Measurements from ENCODE around the gene ZNF689. TPM values are rescaled to one million over a fixed set of nuclear protein-coding genes. Genes with fewer than 3 reads are reported as not detected.

The ZNF689 gene
- total and polyA plus RNA-seq, 2 of the 13 experiments (the other 11 are each of a cell fraction or from before 2014, with no cell fraction given) = 9.7 to 19.5 TPM

DNA sequence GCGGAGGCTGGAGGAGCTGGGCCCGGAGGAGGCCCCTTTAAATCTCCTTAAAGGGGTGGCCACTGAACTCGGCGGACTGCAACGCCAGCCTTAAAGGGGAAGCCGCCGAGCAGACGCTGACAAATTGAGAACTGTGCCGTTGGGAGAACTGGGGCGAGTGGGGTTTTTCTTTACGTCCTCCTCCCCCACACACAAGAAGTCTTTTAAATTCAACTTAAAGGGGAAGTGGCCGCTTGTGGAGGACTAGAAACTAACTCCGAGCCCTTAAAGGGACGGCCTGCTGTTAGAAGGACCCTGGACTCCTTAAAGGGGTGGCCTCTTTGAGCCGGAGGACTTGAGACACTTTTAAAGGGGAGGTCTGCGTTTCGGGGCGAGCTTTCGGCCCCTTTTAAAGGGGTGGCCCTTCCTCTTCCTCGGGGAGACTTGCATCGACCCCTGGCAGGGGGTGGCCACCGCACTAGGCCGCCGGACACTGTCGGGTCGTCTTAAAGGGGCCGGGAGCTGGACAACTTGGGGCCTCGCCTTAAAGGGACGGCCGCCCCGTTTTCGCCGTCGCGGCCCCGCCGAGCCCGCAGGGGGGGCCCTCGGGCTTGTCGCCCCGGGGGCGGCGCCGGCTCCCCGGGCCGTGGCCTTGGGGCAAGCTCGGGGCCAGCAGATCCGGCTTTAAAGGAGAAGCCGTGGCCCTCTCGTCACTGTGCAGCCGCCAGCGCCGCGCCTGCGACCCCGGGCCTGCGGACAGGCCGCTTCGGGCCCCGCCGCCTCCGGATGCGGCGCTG is 48.7 kb upstream of the ZNF689 start (continued):
- TF ChIP-seq, protein P1, sequence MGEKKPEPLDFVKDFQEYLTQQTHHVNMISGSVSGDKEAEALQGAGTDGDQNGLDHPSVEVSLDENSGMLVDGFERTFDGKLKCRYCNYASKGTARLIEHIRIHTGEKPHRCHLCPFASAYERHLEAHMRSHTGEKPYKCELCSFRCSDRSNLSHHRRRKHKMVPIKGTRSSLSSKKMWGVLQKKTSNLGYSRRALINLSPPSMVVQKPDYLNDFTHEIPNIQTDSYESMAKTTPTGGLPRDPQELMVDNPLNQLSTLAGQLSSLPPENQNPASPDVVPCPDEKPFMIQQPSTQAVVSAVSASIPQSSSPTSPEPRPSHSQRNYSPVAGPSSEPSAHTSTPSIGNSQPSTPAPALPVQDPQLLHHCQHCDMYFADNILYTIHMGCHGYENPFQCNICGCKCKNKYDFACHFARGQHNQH (CRISPR knock-in tag; IDR thresholded peaks at IDR 0.05) = 0 out of 2 replicates have a peak, but pooled peaks have one; percentile 43
- TF ChIP-seq, protein P2, sequence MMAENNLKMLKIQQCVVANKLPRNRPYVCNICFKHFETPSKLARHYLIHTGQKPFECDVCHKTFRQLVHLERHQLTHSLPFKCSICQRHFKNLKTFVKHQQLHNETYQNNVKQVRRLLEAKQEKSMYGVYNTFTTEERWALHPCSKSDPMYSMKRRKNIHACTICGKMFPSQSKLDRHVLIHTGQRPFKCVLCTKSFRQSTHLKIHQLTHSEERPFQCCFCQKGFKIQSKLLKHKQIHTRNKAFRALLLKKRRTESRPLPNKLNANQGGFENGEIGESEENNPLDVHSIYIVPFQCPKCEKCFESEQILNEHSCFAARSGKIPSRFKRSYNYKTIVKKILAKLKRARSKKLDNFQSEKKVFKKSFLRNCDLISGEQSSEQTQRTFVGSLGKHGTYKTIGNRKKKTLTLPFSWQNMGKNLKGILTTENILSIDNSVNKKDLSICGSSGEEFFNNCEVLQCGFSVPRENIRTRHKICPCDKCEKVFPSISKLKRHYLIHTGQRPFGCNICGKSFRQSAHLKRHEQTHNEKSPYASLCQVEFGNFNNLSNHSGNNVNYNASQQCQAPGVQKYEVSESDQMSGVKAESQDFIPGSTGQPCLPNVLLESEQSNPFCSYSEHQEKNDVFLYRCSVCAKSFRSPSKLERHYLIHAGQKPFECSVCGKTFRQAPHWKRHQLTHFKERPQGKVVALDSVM (CRISPR knock-in tag; IDR thresholded peaks at IDR 0.05) = peak; percentile 71; the same call in 1 of the 2 replicates
- TF ChIP-seq HOXD1 (CRISPR knock-in tag; IDR thresholded peaks at IDR 0.05) = peak; percentile 18; the same call in 1 of the 2 replicates
- TF ChIP-seq RBM22 (optimal IDR thresholded peaks at IDR 0.05; ENCODE audit: low read length) = peak; percentile 4
- TF ChIP-seq ZBTB7B (CRISPR knock-in tag; IDR thresholded peaks at IDR 0.05) = peak; percentile 32; the same call in 1 of the 2 replicates
- no peak for TF ChIP-seq IKZF1 (IDR thresholded peaks at IDR 0.05)
- TF ChIP-seq, protein P3, sequence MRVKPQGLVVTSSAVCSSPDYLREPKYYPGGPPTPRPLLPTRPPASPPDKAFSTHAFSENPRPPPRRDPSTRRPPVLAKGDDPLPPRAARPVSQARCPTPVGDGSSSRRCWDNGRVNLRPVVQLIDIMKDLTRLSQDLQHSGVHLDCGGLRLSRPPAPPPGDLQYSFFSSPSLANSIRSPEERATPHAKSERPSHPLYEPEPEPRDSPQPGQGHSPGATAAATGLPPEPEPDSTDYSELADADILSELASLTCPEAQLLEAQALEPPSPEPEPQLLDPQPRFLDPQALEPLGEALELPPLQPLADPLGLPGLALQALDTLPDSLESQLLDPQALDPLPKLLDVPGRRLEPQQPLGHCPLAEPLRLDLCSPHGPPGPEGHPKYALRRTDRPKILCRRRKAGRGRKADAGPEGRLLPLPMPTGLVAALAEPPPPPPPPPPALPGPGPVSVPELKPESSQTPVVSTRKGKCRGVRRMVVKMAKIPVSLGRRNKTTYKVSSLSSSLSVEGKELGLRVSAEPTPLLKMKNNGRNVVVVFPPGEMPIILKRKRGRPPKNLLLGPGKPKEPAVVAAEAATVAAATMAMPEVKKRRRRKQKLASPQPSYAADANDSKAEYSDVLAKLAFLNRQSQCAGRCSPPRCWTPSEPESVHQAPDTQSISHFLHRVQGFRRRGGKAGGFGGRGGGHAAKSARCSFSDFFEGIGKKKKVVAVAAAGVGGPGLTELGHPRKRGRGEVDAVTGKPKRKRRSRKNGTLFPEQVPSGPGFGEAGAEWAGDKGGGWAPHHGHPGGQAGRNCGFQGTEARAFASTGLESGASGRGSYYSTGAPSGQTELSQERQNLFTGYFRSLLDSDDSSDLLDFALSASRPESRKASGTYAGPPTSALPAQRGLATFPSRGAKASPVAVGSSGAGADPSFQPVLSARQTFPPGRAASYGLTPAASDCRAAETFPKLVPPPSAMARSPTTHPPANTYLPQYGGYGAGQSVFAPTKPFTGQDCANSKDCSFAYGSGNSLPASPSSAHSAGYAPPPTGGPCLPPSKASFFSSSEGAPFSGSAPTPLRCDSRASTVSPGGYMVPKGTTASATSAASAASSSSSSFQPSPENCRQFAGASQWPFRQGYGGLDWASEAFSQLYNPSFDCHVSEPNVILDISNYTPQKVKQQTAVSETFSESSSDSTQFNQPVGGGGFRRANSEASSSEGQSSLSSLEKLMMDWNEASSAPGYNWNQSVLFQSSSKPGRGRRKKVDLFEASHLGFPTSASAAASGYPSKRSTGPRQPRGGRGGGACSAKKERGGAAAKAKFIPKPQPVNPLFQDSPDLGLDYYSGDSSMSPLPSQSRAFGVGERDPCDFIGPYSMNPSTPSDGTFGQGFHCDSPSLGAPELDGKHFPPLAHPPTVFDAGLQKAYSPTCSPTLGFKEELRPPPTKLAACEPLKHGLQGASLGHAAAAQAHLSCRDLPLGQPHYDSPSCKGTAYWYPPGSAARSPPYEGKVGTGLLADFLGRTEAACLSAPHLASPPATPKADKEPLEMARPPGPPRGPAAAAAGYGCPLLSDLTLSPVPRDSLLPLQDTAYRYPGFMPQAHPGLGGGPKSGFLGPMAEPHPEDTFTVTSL (CRISPR knock-in tag; IDR thresholded peaks at IDR 0.05; ENCODE audit: borderline replicate concordance) = no peak
- TF ChIP-seq, protein P4, sequence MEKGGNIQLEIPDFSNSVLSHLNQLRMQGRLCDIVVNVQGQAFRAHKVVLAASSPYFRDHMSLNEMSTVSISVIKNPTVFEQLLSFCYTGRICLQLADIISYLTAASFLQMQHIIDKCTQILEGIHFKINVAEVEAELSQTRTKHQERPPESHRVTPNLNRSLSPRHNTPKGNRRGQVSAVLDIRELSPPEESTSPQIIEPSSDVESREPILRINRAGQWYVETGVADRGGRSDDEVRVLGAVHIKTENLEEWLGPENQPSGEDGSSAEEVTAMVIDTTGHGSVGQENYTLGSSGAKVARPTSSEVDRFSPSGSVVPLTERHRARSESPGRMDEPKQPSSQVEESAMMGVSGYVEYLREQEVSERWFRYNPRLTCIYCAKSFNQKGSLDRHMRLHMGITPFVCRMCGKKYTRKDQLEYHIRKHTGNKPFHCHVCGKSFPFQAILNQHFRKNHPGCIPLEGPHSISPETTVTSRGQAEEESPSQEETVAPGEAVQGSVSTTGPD (CRISPR knock-in tag; IDR thresholded peaks at IDR 0.05) = no peak
- TF ChIP-seq, protein P5, sequence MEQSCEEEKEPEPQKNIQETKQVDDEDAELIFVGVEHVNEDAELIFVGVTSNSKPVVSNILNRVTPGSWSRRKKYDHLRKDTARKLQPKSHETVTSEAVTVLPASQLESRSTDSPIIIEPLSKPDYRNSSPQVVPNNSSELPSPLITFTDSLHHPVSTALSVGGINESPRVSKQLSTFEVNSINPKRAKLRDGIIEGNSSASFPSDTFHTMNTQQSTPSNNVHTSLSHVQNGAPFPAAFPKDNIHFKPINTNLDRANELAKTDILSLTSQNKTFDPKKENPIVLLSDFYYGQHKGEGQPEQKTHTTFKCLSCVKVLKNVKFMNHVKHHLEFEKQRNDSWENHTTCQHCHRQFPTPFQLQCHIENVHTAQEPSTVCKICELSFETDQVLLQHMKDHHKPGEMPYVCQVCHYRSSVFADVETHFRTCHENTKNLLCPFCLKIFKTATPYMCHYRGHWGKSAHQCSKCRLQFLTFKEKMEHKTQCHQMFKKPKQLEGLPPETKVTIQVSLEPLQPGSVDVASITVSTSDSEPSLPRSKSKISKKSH (CRISPR knock-in tag; IDR thresholded peaks at IDR 0.05; ENCODE audit: borderline replicate concordance) = no peak
- TF ChIP-seq, protein P6, sequence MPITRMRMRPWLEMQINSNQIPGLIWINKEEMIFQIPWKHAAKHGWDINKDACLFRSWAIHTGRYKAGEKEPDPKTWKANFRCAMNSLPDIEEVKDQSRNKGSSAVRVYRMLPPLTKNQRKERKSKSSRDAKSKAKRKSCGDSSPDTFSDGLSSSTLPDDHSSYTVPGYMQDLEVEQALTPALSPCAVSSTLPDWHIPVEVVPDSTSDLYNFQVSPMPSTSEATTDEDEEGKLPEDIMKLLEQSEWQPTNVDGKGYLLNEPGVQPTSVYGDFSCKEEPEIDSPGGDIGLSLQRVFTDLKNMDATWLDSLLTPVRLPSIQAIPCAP (CRISPR knock-in tag; IDR thresholded peaks at IDR 0.05; ENCODE audit: low read depth) = no peak
- TF ChIP-seq, protein P7, sequence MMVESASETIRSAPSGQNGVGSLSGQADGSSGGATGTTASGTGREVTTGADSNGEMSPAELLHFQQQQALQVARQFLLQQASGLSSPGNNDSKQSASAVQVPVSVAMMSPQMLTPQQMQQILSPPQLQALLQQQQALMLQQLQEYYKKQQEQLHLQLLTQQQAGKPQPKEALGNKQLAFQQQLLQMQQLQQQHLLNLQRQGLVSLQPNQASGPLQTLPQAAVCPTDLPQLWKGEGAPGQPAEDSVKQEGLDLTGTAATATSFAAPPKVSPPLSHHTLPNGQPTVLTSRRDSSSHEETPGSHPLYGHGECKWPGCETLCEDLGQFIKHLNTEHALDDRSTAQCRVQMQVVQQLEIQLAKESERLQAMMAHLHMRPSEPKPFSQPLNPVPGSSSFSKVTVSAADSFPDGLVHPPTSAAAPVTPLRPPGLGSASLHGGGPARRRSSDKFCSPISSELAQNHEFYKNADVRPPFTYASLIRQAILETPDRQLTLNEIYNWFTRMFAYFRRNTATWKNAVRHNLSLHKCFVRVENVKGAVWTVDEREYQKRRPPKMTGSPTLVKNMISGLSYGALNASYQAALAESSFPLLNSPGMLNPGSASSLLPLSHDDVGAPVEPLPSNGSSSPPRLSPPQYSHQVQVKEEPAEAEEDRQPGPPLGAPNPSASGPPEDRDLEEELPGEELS (CRISPR knock-in tag; IDR thresholded peaks at IDR 0.05) = no peak
- TF ChIP-seq PAWR (CRISPR knock-in tag; IDR thresholded peaks at IDR 0.05; ENCODE audit: borderline replicate concordance) = no peak

Measured in HepG2 (cell line).